HCT116 (cell line): ENCODE data around the gene NOL3. TPM values are rescaled to one million over a fixed set of nuclear protein-coding genes. Genes with fewer than 3 reads are reported as not detected.

Experiments
- ATAC-seq: fragments of 200-7000 bp; cut with Tn5 transposase; 2 replicates; pipeline ENCODE4 v1.9.1; 2020; ENCODE audit warnings: mild to moderate bottlenecking, moderate library complexity
- BruUV-seq: library from RNA; stranded (reverse); fragments of 400-500 nt; replicated peaks from 2 replicates; lab custom pipeline; 2021; lab: Mats Ljungman, UMichigan
- CTCF ChIA-PET: fragments of 300-600 bp; sonication (Branson Sonifier 250); formaldehyde crosslinking; loops from one replicate; lab custom pipeline; 2021; ENCODE audit warnings: antibody characterized with exemption; lab: Charles Lee
- POLR2A ChIA-PET: fragments of 300-600, 350-600 bp; sonication (Branson Sonifier 250); formaldehyde crosslinking; loops from one replicate; lab custom pipeline; 2021; ENCODE audit warnings: antibody characterized with exemption; lab: Charles Lee
- RAD21 ChIA-PET, 2 experiments: fragments of 300-600 bp; sonication (Branson Sonifier 250); formaldehyde crosslinking; loops; one replicate each; lab custom pipeline; 2023; ENCODE audit warnings: low total read pairs in 2 of 2; ENCODE audit not compliant: uncharacterized antibody in 2 of 2, unreplicated experiment in 2 of 2, low non-redundant PET in 1 of 2; lab: Charles Lee
- DNase-seq: peaks from one replicate; pipeline ENCODE4 v3.0.0-alpha.2; 2010; ENCODE audit warnings: low read depth, low spot score
- H2AFZ ChIP-seq: fragments of 200-600 bp; shearing (Covaris generic), sonication (generic); 2 replicates; pipeline ENCODE4 v1.6.1; 2017; ENCODE audit warnings: low read depth, mixed run types, mixed read lengths, antibody characterized with exemption, low read length; ENCODE audit not compliant: poor library complexity, severe bottlenecking
- H3K27ac ChIP-seq: 2 replicates; pipeline ENCODE4 v1.5.1; 2012; ENCODE audit warnings: low read depth, low read length
- H3K27me3 ChIP-seq: fragments of 200-600 bp; sonication (generic); 2 replicates; pipeline ENCODE4 v1.6.1; 2016; ENCODE audit warnings: mixed run types, low read length, mixed read lengths; ENCODE audit not compliant: insufficient read depth
- H3K36me3 ChIP-seq, 2 experiments: fragments of 200-500 bp in 1 of 2; fragments of 200-600 bp in 1 of 2; sonication (Bioruptor generic) in 1 of 2; sonication (generic) in 1 of 2; 2 replicates each; pipeline versions ENCODE4 v1.5.1 to v1.6.1; 2014 to 2016; ENCODE audit warnings: low read length in 2 of 2, inconsistent platforms in 1 of 2, mixed read lengths in 1 of 2, mixed run types in 1 of 2; ENCODE audit not compliant: insufficient read depth in 2 of 2, control insufficient read depth in 1 of 2
- H3K4me1 ChIP-seq, 2 experiments: fragments of 200-600 bp in 1 of 2; sonication (generic) in 1 of 2; 2 replicates each; pipeline versions ENCODE4 v1.5.1 to v1.6.1; 2012 to 2017; ENCODE audit warnings: low read length in 2 of 2, inconsistent platforms in 1 of 2, mild to moderate bottlenecking in 1 of 2, mixed read lengths in 1 of 2, mixed run types in 1 of 2, moderate library complexity in 1 of 2; ENCODE audit not compliant: insufficient read depth in 2 of 2, control insufficient read depth in 1 of 2
- H3K4me2 ChIP-seq: fragments of 200-600 bp; sonication (generic); 2 replicates; pipeline ENCODE4 v1.6.1; 2017; ENCODE audit warnings: mixed run types, low read length, mixed read lengths
- H3K4me3 ChIP-seq, 2 experiments: fragments of 200-600 bp in 1 of 2; sonication (generic) in 1 of 2; replicated peaks in 1 of 2; 2 replicates each; pipeline ENCODE4 v1.5.1; 2011 to 2016; ENCODE audit warnings: low read length in 2 of 2, control low read depth in 1 of 2, low read depth in 1 of 2, mild to moderate bottlenecking in 1 of 2, mixed read lengths in 1 of 2, mixed run types in 1 of 2
- H3K79me2 ChIP-seq: fragments of 200-600 bp; sonication (generic); 2 replicates; pipeline ENCODE4 v1.6.1; 2017; ENCODE audit warnings: mild to moderate bottlenecking, mixed run types, low read length, moderate library complexity, mixed read lengths; ENCODE audit not compliant: insufficient read depth
- H3K9ac ChIP-seq: fragments of 200-600 bp; sonication (generic); 2 replicates; pipeline ENCODE4 v1.6.1; 2016; ENCODE audit warnings: low read length, mixed read lengths
- H3K9me2 ChIP-seq: fragments of 200-600 bp; sonication (generic), shearing (Covaris generic); 2 replicates; pipeline ENCODE4 v1.6.1; 2017; ENCODE audit warnings: mixed run types, mild to moderate bottlenecking, moderate library complexity; ENCODE audit not compliant: insufficient read depth
- H3K9me3 ChIP-seq, 2 experiments: fragments of 200-500 bp in 1 of 2; fragments of 200-600 bp in 1 of 2; sonication (Bioruptor generic) in 1 of 2; sonication (generic) in 1 of 2; 2 replicates each; pipeline ENCODE4 v1.6.1; 2014 to 2017; ENCODE audit warnings: low read length in 2 of 2, mixed read lengths in 2 of 2, inconsistent platforms in 1 of 2, low read depth in 1 of 2, mild to moderate bottlenecking in 1 of 2, mixed run types in 1 of 2, moderate library complexity in 1 of 2; ENCODE audit not compliant: control insufficient read depth in 1 of 2, insufficient read depth in 1 of 2
- H4K20me1 ChIP-seq: fragments of 200-600 bp; sonication (generic), shearing (Covaris generic); 2 replicates; pipeline ENCODE4 v1.6.1; 2017; ENCODE audit warnings: mixed run types, mild to moderate bottlenecking, moderate library complexity; ENCODE audit not compliant: insufficient read depth
- ATF3 ChIP-seq: IDR thresholded peaks from 2 replicates; pipeline ENCODE4 v1.6.1; 2012
- CEBPB ChIP-seq: IDR thresholded peaks from 2 replicates; pipeline ENCODE4 v1.6.1; 2012; ENCODE audit warnings: low read depth
- FOSL1 ChIP-seq: IDR thresholded peaks from 2 replicates; pipeline ENCODE4 v1.6.1; 2012; ENCODE audit warnings: low read depth
- JUND ChIP-seq: IDR thresholded peaks from 2 replicates; pipeline ENCODE4 v1.6.1; 2012
- POLR2AphosphoS5 ChIP-seq: IDR thresholded peaks from 2 replicates; pipeline ENCODE4 v1.6.1; 2011; ENCODE audit warnings: mild to moderate bottlenecking, low read depth, low read length, moderate library complexity
- REST ChIP-seq: IDR thresholded peaks from 2 replicates; pipeline ENCODE4 v1.6.1; 2012; ENCODE audit warnings: low read depth
- TCF7L2 ChIP-seq: IDR thresholded peaks from 2 replicates; pipeline ENCODE4 v1.7.0; 2011; ENCODE audit warnings: borderline replicate concordance, inconsistent platforms; ENCODE audit not compliant: insufficient read depth, insufficient read length; ENCODE audit errors: extremely low read depth
- ZFX ChIP-seq: fragments of 450-650 bp; IDR thresholded peaks from 2 replicates; pipeline ENCODE4 v1.6.1; 2017
- intact Hi-C: fragments of 100-400 bp; cut with micrococcal nuclease; formaldehyde crosslinking; loops from 2 replicates; pipeline ENCODE4 v1.10.0; 2022
- total RNA-seq: library from RNA; stranded (reverse); gene quantifications from one replicate; pipeline ENCODE4 v1.2.1, GENCODE V29; 2021; ENCODE audit not compliant: unreplicated experiment

Gene NOL3
- total RNA-seq, 1 experiment from 2014 or later: 54.0 TPM

- DNase-seq (no peak), ATAC-seq (peak; percentile 69)
- no peaks in the 10 kb centered on the region for H4K20me1 ChIP-seq
- CTCF ChIA-PET: interaction anchor here (1.8 kb wide), 1 partner anchor 9 kb away, joined by 7 read pairs; no protein-coding TSS in a partner anchor
- H3K9ac ChIP-seq: peak overlapping the region; percentile 32; the same call in 1 of the 2 replicates
- no peak overlapping the region for H2AFZ ChIP-seq
- RAD21 ChIA-PET: no interaction called here
- intact Hi-C loops: no loop called here
- peak overlapping the region; percentile 40; the same call in 1 of the 2 replicates for H3K27ac ChIP-seq
- H3K4me1 ChIP-seq: peaks cover 11 to 25% of the 10 kb centered on the region in 2 experiments
- no TSS peak for BruUV-seq
- H3K36me3 ChIP-seq: peaks cover 3 to 7% of the 10 kb centered on the region in 2 experiments; a peak in 2 of 4 replicates
- no peaks in the 10 kb centered on the region for H3K79me2 ChIP-seq
- no peak overlapping the region for H3K4me3 ChIP-seq
- no peaks in the 10 kb centered on the region for H3K9me2 ChIP-seq
- H3K9me3 ChIP-seq: no peaks in the 10 kb centered on the region
- POLR2A ChIA-PET: interaction anchor here (0.8 kb wide), 1 partner anchor 9 kb away, joined by 5 read pairs; no protein-coding TSS in a partner anchor
- H3K4me2 ChIP-seq: peak overlapping the region; percentile 62
- no peak for TF ChIP-seq FOSL1
- TF ChIP-seq TCF7L2: no peak
- TF ChIP-seq ZFX: no peak
- TF ChIP-seq JUND: no peak
- TF ChIP-seq REST: no peak
- peak; percentile 30; the same call in 1 of the 2 replicates for TF ChIP-seq POLR2AphosphoS5
- no peak for TF ChIP-seq ATF3
- TF ChIP-seq CEBPB: no peak
- TF ChIP-seq, all 23 proteins: peak for 1
- H3K27me3 ChIP-seq: no peaks in the 10 kb centered on the region
Observed at GRCh38 chr16:67207249-67208091, 37.1 kb downstream of the NOL3 start.
